Left lung (tissue), 10 donors: ENCODE measurements around the gene EHBP1. TPM values are rescaled to one million over a fixed set of nuclear protein-coding genes. Genes with fewer than 3 reads are reported as not detected.

ENCODE experiments used
- ATAC-seq: fragments of 200-7000 bp; cut with Tn5 transposase; one replicate; pipeline ENCODE4 v1.9.1; 2020; ENCODE audit warnings: moderate library complexity
- DNase-seq, 4 donors: peaks; one replicate each; pipeline ENCODE4 v3.0.0-alpha.2; 2013 to 2020
- H3K27ac ChIP-seq, 2 donors: fragments of 200-600 bp; sonication (generic) in 1 of 2; one replicate each; pipeline versions ENCODE4 v1.5.0 to v1.8.0; 2020 to 2021
- H3K27me3 ChIP-seq, 2 donors: fragments of 200-600 bp; sonication (generic) in 1 of 2; one replicate each; pipeline versions ENCODE4 v1.5.0 to v1.8.0; 2020 to 2021
- H3K36me3 ChIP-seq, 2 donors: fragments of 200-600 bp; sonication (generic) in 1 of 2; one replicate each; pipeline versions ENCODE4 v1.5.0 to v1.8.0; 2020 to 2021
- H3K4me1 ChIP-seq, 2 donors: fragments of 200-600 bp; one replicate each; pipeline ENCODE4 v1.8.0; 2021
- H3K4me3 ChIP-seq, 2 donors: fragments of 200-600 bp; sonication (generic) in 1 of 2; one replicate each; pipeline versions ENCODE4 v1.5.0 to v1.8.0; 2020 to 2021; ENCODE audit warnings: mild to moderate bottlenecking in 1 of 2
- H3K9me3 ChIP-seq, 2 donors: fragments of 200-600 bp; sonication (generic) in 1 of 2; one replicate each; pipeline versions ENCODE4 v1.5.0 to v1.8.0; 2020 to 2021
- CTCF ChIP-seq, 2 donors: fragments of 200-600 bp; sonication (generic) in 1 of 2; IDR thresholded peaks; one replicate each; pipeline versions ENCODE4 v1.5.0 to v1.8.0; 2021; ENCODE audit warnings: antibody characterized with exemption in 2 of 2
- intact Hi-C, 2 donors: fragments of 100-400 bp; cut with DNase I; formaldehyde crosslinking; loops; one replicate each; pipeline versions ENCODE4 v1.11.2 to v1.14.2; 2022
- polyA plus RNA-seq, 6 donors: library from polyadenylated mRNA; unstranded; fragments of 120-200 nt; gene quantifications; one replicate each; pipeline ENCODE4 v1.2.1, GENCODE V29; 2013; ENCODE audit not compliant: insufficient read length in 6 of 6
- total RNA-seq, 2 donors: library from RNA; stranded (reverse); fragmentation: NEBNext Ultra II Directional; extraction: Animal tissue kit (Norgen Biotek cat#: 25700); gene quantifications; one replicate each; pipeline ENCODE4 v1.2.1, GENCODE V29; 2021
- donor health status: DM: no; HTN: yes; CAD: no.
- donor health status: DM: no; HTN: no; CAD: no.

EHBP1 gene
- total and polyA plus RNA-seq, 8 donors = 35.4 to 48.9 (median 38.9) TPM

- no peaks in the 10 kb centered on the region for H3K27me3 ChIP-seq
- no peak overlapping the region for H3K4me3 ChIP-seq
- TF ChIP-seq CTCF (IDR thresholded peaks at IDR 0.05) = no peak
- H3K4me1 ChIP-seq = no peaks in the 10 kb centered on the region
- peaks cover 0 to 6% of the 10 kb centered on the region in 2 donors for H3K36me3 ChIP-seq
- ATAC-seq (no peak), DNase-seq (no peak)
- no peaks in the 10 kb centered on the region for H3K9me3 ChIP-seq
- H3K27ac ChIP-seq = no peak overlapping the region
- intact Hi-C loops = no loop called here
These were observed 12.1 kb downstream of the EHBP1 start for GRCh38 chr2:62717503-62718081.

- no peak for DNase-seq
- intact Hi-C loops = no loop called here
- no peak for ATAC-seq
These were observed 12.8 kb downstream of the EHBP1 start for GRCh38 chr2:62718225-62718822.

GRCh38 chr2:62719757-62720156 lies 14.2 kb downstream of the EHBP1 start:
- peaks cover 0 to 10% of the 10 kb centered on the region in 2 donors for H3K9me3 ChIP-seq
- TF ChIP-seq CTCF (IDR thresholded peaks at IDR 0.05) = no peak
- H3K4me1 ChIP-seq = no peaks in the 10 kb centered on the region
- ATAC-seq (no peak), DNase-seq (no peak)
- intact Hi-C loops = no loop called here
- H3K4me3 ChIP-seq = no peak overlapping the region
- H3K36me3 ChIP-seq = peaks cover 0 to 6% of the 10 kb centered on the region in 2 donors
- H3K27ac ChIP-seq = no peak overlapping the region
- H3K27me3 ChIP-seq = no peaks in the 10 kb centered on the region

More at GRCh38 chr2:62718225-62718822, 12.8 kb downstream of the EHBP1 start:
- peaks cover 0 to 6% of the 10 kb centered on the region in 2 donors for H3K36me3 ChIP-seq
- H3K27me3 ChIP-seq = no peaks in the 10 kb centered on the region
- H3K4me1 ChIP-seq = no peaks in the 10 kb centered on the region
- H3K9me3 ChIP-seq = peaks cover 0 to 5% of the 10 kb centered on the region in 2 donors
- no peak overlapping the region for H3K27ac ChIP-seq
- no peak for TF ChIP-seq CTCF (IDR thresholded peaks at IDR 0.05)
- no peak overlapping the region for H3K4me3 ChIP-seq

GRCh38 chr2:62722679-62723078 lies 17.2 kb downstream of the EHBP1 start:
- Histone ChIP-seq H3K4me3 (no peak overlapping the region), H3K27me3 (no peaks in the 10 kb centered on the region), H3K4me1 (no peaks in the 10 kb centered on the region), H3K27ac (no peak overlapping the region), H3K9me3 (peaks cover 0 to 10% of the 10 kb centered on the region in 2 donors), H3K36me3 (no peaks in the 10 kb centered on the region)
- ATAC-seq (no peak), DNase-seq (no peak)
- no peak for TF ChIP-seq CTCF (IDR thresholded peaks at IDR 0.05)
- intact Hi-C loops = no loop called here

GRCh38 chr2:62723253-62723652 lies 17.7 kb downstream of the EHBP1 start:
- H3K27me3 ChIP-seq = no peaks in the 10 kb centered on the region
- no peaks in the 10 kb centered on the region for H3K4me1 ChIP-seq
- DNase-seq = no peak
- ATAC-seq = no peak
- intact Hi-C loops = no loop called here
- H3K36me3 ChIP-seq = no peaks in the 10 kb centered on the region
- no peak overlapping the region for H3K27ac ChIP-seq
- no peak overlapping the region for H3K4me3 ChIP-seq
- no peak for TF ChIP-seq CTCF (IDR thresholded peaks at IDR 0.05)
- H3K9me3 ChIP-seq = peaks cover 0 to 10% of the 10 kb centered on the region in 2 donors
